AG04450 (cell line): Measurements from ENCODE around the gene WNK2. TPM values are rescaled to one million over a fixed set of nuclear protein-coding genes. Genes with fewer than 3 reads are reported as not detected.
"Not testable (repeated sequence)": the region's sequence is repeated elsewhere in the genome, so short reads cannot be mapped to it uniquely, and the experiment has no call there.

ENCODE experiments used
- CTCF ChIA-PET: fragments of 300-600, 350-600 bp; formaldehyde crosslinking; extraction: SDS; loops from one replicate; lab custom pipeline; 2022; ENCODE audit warnings: antibody characterized with exemption, inconsistent platforms; lab: Charles Lee
- POLR2A ChIA-PET: fragments of 350-600 bp; formaldehyde crosslinking; extraction: SDS; loops from one replicate; lab custom pipeline; 2021; ENCODE audit warnings: antibody characterized with exemption, inconsistent platforms; lab: Yijun Ruan, JAX
- DNase-seq: peaks from one replicate; pipeline ENCODE4 v3.0.0-alpha.2; 2011; ENCODE audit warnings: low read depth, low spot score
- H3K27ac ChIP-seq: one replicate; pipeline ENCODE4 v1.5.1; 2012; ENCODE audit warnings: low read depth, low read length, control low read depth
- H3K27me3 ChIP-seq: one replicate; pipeline ENCODE4 v1.6.0; 2012; ENCODE audit warnings: low read length; ENCODE audit not compliant: control insufficient read depth, insufficient read depth
- H3K4me3 ChIP-seq: 2 replicates; pipeline ENCODE4 v1.5.1; 2011; ENCODE audit warnings: mild to moderate bottlenecking, low read depth, low read length, control low read depth
- H3K9me3 ChIP-seq: 2 replicates; pipeline ENCODE4 v1.5.1; 2012; ENCODE audit warnings: low read length; ENCODE audit not compliant: control insufficient read depth, insufficient read depth
- CTCF ChIP-seq: IDR thresholded peaks from 2 replicates; pipeline ENCODE4 v1.5.1; 2011; ENCODE audit warnings: low read depth, low read length, control low read depth, inconsistent platforms
- polyA plus RNA-seq: library from polyadenylated mRNA; depleted of rRNA; stranded (reverse); fragments of >200 nt; gene quantifications from 2 replicates; pipeline ENCODE4 v1.2.3, GENCODE V29; 2011

The WNK2 gene
- polyA plus RNA-seq, 1 experiment: not detected

- TF ChIP-seq CTCF: no peak
- Histone ChIP-seq H3K27ac (no peak overlapping the region), H3K9me3 (no peaks in the 10 kb centered on the region), H3K27me3 (no peaks in the 10 kb centered on the region), H3K4me3 (no peak overlapping the region)
- ChIA-PET POLR2A (no interaction called here), CTCF (no interaction called here)
- DNase-seq: no peak
These were observed 148.4 kb downstream of the WNK2 start for GRCh38 chr9:93332317-93332716.

GRCh38 chr9:93336720-93337119 is 152.8 kb downstream of the WNK2 start:
- no peaks in the 10 kb centered on the region for H3K27me3 ChIP-seq
- H3K4me3 ChIP-seq: no peak overlapping the region
- TF ChIP-seq CTCF: no peak
- POLR2A ChIA-PET: no interaction called here
- no peak for DNase-seq
- H3K9me3 ChIP-seq: no peaks in the 10 kb centered on the region
- H3K27ac ChIP-seq: no peak overlapping the region
- CTCF ChIA-PET: no interaction called here

GRCh38 chr9:93338196-93338595 is 154.3 kb downstream of the WNK2 start:
- CTCF ChIA-PET, H3K27ac ChIP-seq, DNase-seq, H3K4me3 ChIP-seq, H3K27me3 ChIP-seq, H3K9me3 ChIP-seq, POLR2A ChIA-PET: not testable (repeated sequence)

- POLR2A ChIA-PET: no interaction called here
- peaks cover 10% of the 10 kb centered on the region for H3K27me3 ChIP-seq
- H3K4me3 ChIP-seq: no peak overlapping the region
- no peaks in the 10 kb centered on the region for H3K9me3 ChIP-seq
- no peak for TF ChIP-seq CTCF
- CTCF ChIA-PET: no interaction called here
- no peak overlapping the region for H3K27ac ChIP-seq
- DNase-seq: no peak
These were observed 156.2 kb downstream of the WNK2 start for GRCh38 chr9:93340091-93340490.

- POLR2A ChIA-PET, H3K4me3 ChIP-seq, CTCF ChIA-PET, H3K9me3 ChIP-seq, H3K27ac ChIP-seq, DNase-seq: not testable (repeated sequence)
- peaks cover 24% of the 10 kb centered on the region for H3K27me3 ChIP-seq
These were observed 157.9 kb downstream of the WNK2 start for GRCh38 chr9:93341820-93342219.

- CTCF ChIA-PET, POLR2A ChIA-PET, DNase-seq, H3K4me3 ChIP-seq, H3K9me3 ChIP-seq, H3K27ac ChIP-seq: not testable (repeated sequence)
- peaks cover 30% of the 10 kb centered on the region for H3K27me3 ChIP-seq
These were observed 158.5 kb downstream of the WNK2 start for GRCh38 chr9:93342428-93342827.

GRCh38 chr9:93343663-93344062 is 159.7 kb downstream of the WNK2 start:
- H3K4me3 ChIP-seq: no peak overlapping the region
- H3K27me3 ChIP-seq: peaks cover 30% of the 10 kb centered on the region
- POLR2A ChIA-PET: no interaction called here
- peaks cover 3% of the 10 kb centered on the region; the same call in 1 of the 2 replicates for H3K9me3 ChIP-seq
- no peak overlapping the region for H3K27ac ChIP-seq
- TF ChIP-seq CTCF: no peak
- no peak for DNase-seq
- CTCF ChIA-PET: no interaction called here
